Measurements from ENCODE around the gene ACTL6B.

DNA sequence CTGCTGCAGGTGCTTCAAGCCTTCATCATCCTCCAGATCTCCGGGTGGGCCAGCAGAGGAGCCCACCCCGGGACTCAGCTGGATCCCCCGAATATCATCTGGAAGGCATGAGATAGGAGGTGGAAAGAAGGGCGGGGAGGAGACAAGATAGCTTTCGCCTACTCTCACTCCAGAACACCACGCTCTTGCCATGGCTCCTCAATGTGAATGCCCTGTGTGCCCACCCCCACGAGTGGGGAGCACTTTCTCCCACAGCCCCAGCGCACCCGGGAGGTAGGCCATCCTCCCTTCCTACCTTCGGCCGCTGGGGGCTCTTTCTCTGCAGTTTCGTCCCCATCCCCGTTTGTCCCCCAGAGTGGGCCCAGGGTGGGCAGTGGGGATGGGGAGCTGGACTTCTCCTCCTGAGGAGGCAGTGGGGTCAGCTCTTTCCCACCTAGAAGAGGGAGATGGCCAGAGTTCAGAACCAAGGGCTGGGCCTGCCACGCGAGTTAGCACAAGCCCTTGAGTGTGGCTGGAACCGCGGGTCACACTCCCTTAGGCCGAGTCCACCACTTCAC is 28.9 kb upstream of the ACTL6B start:
- TF ChIP-seq EZH2phosphoT487 (IDR thresholded peaks at IDR 0.05; ENCODE audit: low read depth, severe bottlenecking, unreplicated experiment) (no peak), EZH2 (IDR thresholded peaks at IDR 0.05; ENCODE audit: borderline replicate concordance) (no peak)
- TF ChIP-seq, protein P1, sequence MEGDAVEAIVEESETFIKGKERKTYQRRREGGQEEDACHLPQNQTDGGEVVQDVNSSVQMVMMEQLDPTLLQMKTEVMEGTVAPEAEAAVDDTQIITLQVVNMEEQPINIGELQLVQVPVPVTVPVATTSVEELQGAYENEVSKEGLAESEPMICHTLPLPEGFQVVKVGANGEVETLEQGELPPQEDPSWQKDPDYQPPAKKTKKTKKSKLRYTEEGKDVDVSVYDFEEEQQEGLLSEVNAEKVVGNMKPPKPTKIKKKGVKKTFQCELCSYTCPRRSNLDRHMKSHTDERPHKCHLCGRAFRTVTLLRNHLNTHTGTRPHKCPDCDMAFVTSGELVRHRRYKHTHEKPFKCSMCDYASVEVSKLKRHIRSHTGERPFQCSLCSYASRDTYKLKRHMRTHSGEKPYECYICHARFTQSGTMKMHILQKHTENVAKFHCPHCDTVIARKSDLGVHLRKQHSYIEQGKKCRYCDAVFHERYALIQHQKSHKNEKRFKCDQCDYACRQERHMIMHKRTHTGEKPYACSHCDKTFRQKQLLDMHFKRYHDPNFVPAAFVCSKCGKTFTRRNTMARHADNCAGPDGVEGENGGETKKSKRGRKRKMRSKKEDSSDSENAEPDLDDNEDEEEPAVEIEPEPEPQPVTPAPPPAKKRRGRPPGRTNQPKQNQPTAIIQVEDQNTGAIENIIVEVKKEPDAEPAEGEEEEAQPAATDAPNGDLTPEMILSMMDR (IDR thresholded peaks at IDR 0.05; ENCODE audit: poor library complexity): no peak

All from hepatocyte (in vitro differentiated cells).